GM12878 (cell line): ENCODE measurements around the gene ZNF652. TPM values are rescaled to one million over a fixed set of nuclear protein-coding genes. Genes with fewer than 3 reads are reported as not detected.

Source experiments
- JUNB ChIP-seq: IDR thresholded peaks from 2 replicates; pipeline ENCODE4 v1.6.1; 2016; ENCODE audit warnings: antibody characterized with exemption, mild to moderate bottlenecking
- MEF2A ChIP-seq: IDR thresholded peaks from 2 replicates; pipeline ENCODE4 v1.6.1; 2011; ENCODE audit warnings: low read depth, mild to moderate bottlenecking, low read length, moderate library complexity; ENCODE audit not compliant: insufficient read depth
- STAT1 ChIP-seq: fragments of 450-650 bp; conservative IDR thresholded peaks from 2 replicates; pipeline ENCODE4 v1.6.1; 2014; ENCODE audit warnings: antibody characterized with exemption, mild to moderate bottlenecking
- ZNF622 ChIP-seq: fragments of 450-650 bp; IDR thresholded peaks from 2 replicates; pipeline ENCODE4 v1.6.1; 2017; ENCODE audit warnings: mild to moderate bottlenecking, inconsistent platforms
- polyA plus RNA-seq, 11 experiments: library from polyadenylated mRNA; depleted of rRNA in 4 of 11; unstranded in 6 of 11; stranded (reverse) in 5 of 11; fragments of >200 nt; fragmentation: Nextera tagmentation in 4 of 11; fragmentation: Illumina TruSeq in 1 of 11; extraction: Ambion mirVana in 4 of 11; extraction: Trizol in 1 of 11; gene quantifications; 1 replicate in 1 of 11; 2 replicates in 10 of 11; pipeline versions ENCODE4 v1.2.1 to v1.2.3, GENCODE V29; 2011 to 2016; ENCODE audit warnings: inconsistent platforms in 2 of 11, missing spikeins in 2 of 11, low read depth in 1 of 11
- total RNA-seq, 4 experiments: library from RNA; depleted of rRNA in 3 of 4; stranded (reverse); fragments of >200 nt in 3 of 4; fragmentation: Illumina TruSeq in 1 of 4; extraction: Trizol in 1 of 4; gene quantifications; 2 replicates each; pipeline versions ENCODE4 v1.2.1 to v1.2.3, GENCODE V29; 2013 to 2021
- TF ChIP-seq, protein P1 (sequence below): IDR thresholded peaks from 2 replicates; pipeline ENCODE4 v1.6.1; 2011; ENCODE audit warnings: mild to moderate bottlenecking, low read depth, low read length, moderate library complexity; ENCODE audit not compliant: insufficient replicate concordance
- TF ChIP-seq, protein P2 (sequence below): fragments of 450-650 bp; IDR thresholded peaks from 2 replicates; pipeline ENCODE4 v1.6.1; 2018; ENCODE audit warnings: borderline replicate concordance, mild to moderate bottlenecking; ENCODE audit not compliant: partially characterized antibody
- TF ChIP-seq, protein P3 (sequence below): fragments of 450-650 bp; IDR thresholded peaks from 2 replicates; pipeline ENCODE4 v1.6.1; 2017; ENCODE audit warnings: borderline replicate concordance
- TF ChIP-seq, protein P4 (sequence below): fragments of 450-650 bp; IDR thresholded peaks from 2 replicates; pipeline ENCODE4 v1.6.1; 2017; ENCODE audit warnings: antibody characterized with exemption, mild to moderate bottlenecking, moderate library complexity
- TF ChIP-seq, protein P5 (sequence below): fragments of 150-350 bp; IDR thresholded peaks from 2 replicates; pipeline ENCODE4 v1.6.1; 2016; ENCODE audit warnings: low read depth, low read length

Gene ZNF652
- total and polyA plus RNA-seq, 10 of the 15 experiments (the other 5 are each of a cell fraction or from before 2014, with no cell fraction given) = 3.4 to 13.1 (median 8.7) TPM

DNA sequence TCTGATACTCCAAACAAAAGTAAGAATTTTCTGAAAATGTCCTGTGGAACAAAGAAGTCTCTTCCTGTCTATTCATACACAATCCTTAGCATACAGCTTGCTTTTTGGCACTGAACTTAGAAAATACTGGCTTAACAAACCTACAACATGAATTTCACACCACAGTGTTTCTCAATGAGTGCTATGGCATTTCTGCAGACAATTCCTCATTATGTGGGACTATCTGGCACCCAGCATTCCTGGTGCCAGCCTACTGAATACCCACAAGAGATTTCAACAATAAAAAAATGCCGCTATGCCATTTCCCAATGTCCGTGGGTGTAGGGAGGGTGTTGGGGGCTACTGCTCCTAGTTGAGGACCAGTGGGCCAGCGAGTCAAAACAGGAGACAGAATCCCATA, 62.1 kb downstream of the ZNF652 start (continued):
- TF ChIP-seq, protein P1, sequence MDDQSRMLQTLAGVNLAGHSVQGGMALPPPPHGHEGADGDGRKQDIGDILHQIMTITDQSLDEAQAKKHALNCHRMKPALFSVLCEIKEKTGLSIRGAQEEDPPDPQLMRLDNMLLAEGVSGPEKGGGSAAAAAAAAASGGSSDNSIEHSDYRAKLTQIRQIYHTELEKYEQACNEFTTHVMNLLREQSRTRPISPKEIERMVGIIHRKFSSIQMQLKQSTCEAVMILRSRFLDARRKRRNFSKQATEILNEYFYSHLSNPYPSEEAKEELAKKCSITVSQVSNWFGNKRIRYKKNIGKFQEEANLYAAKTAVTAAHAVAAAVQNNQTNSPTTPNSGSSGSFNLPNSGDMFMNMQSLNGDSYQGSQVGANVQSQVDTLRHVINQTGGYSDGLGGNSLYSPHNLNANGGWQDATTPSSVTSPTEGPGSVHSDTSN = no peak
- TF ChIP-seq MEF2A (no peak), JUNB (no peak), ZNF622 (no peak), STAT1 (no peak)
- TF ChIP-seq, protein P2, sequence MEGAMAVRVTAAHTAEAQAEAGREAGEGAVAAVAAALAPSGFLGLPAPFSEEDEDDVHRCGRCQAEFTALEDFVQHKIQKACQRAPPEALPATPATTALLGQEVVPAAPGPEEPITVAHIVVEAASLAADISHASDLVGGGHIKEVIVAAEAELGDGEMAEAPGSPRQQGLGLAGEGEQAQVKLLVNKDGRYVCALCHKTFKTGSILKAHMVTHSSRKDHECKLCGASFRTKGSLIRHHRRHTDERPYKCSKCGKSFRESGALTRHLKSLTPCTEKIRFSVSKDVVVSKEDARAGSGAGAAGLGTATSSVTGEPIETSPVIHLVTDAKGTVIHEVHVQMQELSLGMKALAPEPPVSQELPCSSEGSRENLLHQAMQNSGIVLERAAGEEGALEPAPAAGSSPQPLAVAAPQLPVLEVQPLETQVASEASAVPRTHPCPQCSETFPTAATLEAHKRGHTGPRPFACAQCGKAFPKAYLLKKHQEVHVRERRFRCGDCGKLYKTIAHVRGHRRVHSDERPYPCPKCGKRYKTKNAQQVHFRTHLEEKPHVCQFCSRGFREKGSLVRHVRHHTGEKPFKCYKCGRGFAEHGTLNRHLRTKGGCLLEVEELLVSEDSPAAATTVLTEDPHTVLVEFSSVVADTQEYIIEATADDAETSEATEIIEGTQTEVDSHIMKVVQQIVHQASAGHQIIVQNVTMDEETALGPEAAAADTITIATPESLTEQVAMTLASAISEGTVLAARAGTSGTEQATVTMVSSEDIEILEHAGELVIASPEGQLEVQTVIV = no peak
- TF ChIP-seq, protein P3, sequence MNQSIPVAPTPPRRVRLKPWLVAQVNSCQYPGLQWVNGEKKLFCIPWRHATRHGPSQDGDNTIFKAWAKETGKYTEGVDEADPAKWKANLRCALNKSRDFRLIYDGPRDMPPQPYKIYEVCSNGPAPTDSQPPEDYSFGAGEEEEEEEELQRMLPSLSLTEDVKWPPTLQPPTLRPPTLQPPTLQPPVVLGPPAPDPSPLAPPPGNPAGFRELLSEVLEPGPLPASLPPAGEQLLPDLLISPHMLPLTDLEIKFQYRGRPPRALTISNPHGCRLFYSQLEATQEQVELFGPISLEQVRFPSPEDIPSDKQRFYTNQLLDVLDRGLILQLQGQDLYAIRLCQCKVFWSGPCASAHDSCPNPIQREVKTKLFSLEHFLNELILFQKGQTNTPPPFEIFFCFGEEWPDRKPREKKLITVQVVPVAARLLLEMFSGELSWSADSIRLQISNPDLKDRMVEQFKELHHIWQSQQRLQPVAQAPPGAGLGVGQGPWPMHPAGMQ = no peak
- TF ChIP-seq, protein P4, sequence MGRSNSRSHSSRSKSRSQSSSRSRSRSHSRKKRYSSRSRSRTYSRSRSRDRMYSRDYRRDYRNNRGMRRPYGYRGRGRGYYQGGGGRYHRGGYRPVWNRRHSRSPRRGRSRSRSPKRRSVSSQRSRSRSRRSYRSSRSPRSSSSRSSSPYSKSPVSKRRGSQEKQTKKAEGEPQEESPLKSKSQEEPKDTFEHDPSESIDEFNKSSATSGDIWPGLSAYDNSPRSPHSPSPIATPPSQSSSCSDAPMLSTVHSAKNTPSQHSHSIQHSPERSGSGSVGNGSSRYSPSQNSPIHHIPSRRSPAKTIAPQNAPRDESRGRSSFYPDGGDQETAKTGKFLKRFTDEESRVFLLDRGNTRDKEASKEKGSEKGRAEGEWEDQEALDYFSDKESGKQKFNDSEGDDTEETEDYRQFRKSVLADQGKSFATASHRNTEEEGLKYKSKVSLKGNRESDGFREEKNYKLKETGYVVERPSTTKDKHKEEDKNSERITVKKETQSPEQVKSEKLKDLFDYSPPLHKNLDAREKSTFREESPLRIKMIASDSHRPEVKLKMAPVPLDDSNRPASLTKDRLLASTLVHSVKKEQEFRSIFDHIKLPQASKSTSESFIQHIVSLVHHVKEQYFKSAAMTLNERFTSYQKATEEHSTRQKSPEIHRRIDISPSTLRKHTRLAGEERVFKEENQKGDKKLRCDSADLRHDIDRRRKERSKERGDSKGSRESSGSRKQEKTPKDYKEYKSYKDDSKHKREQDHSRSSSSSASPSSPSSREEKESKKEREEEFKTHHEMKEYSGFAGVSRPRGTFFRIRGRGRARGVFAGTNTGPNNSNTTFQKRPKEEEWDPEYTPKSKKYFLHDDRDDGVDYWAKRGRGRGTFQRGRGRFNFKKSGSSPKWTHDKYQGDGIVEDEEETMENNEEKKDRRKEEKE = no peak
- TF ChIP-seq, protein P5, sequence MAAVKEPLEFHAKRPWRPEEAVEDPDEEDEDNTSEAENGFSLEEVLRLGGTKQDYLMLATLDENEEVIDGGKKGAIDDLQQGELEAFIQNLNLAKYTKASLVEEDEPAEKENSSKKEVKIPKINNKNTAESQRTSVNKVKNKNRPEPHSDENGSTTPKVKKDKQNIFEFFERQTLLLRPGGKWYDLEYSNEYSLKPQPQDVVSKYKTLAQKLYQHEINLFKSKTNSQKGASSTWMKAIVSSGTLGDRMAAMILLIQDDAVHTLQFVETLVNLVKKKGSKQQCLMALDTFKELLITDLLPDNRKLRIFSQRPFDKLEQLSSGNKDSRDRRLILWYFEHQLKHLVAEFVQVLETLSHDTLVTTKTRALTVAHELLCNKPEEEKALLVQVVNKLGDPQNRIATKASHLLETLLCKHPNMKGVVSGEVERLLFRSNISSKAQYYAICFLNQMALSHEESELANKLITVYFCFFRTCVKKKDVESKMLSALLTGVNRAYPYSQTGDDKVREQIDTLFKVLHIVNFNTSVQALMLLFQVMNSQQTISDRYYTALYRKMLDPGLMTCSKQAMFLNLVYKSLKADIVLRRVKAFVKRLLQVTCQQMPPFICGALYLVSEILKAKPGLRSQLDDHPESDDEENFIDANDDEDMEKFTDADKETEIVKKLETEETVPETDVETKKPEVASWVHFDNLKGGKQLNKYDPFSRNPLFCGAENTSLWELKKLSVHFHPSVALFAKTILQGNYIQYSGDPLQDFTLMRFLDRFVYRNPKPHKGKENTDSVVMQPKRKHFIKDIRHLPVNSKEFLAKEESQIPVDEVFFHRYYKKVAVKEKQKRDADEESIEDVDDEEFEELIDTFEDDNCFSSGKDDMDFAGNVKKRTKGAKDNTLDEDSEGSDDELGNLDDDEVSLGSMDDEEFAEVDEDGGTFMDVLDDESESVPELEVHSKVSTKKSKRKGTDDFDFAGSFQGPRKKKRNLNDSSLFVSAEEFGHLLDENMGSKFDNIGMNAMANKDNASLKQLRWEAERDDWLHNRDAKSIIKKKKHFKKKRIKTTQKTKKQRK = no peak
